IMR-90 (cell line): ENCODE data around the gene CKS1B. TPM values are rescaled to one million over a fixed set of nuclear protein-coding genes. Genes with fewer than 3 reads are reported as not detected.

Experiments used
- ATAC-seq: fragments of 200-7000 bp; cut with Tn5 transposase; 2 replicates; pipeline ENCODE4 v1.9.1; 2020; ENCODE audit warnings: low read depth, mild to moderate bottlenecking, moderate library complexity
- BruUV-seq: library from RNA; stranded (reverse); fragments of 400-500 nt; replicated peaks from 2 replicates; lab custom pipeline; 2021; lab: Mats Ljungman, UMichigan
- CTCF ChIA-PET: fragments of 300-600 bp; formaldehyde crosslinking; extraction: SDS; loops from one replicate; lab custom pipeline; 2021; ENCODE audit warnings: antibody characterized with exemption; lab: Yijun Ruan, JAX
- POLR2A ChIA-PET: fragments of 300-600 bp; sonication (Branson Sonifier 250); formaldehyde crosslinking; loops from one replicate; lab custom pipeline; 2022; ENCODE audit warnings: antibody characterized with exemption; ENCODE audit not compliant: unreplicated experiment; lab: Charles Lee
- DNase-seq: peaks from one replicate; pipeline ENCODE4 v3.0.0; 2013
- H2AFZ ChIP-seq: replicated peaks from 2 replicates; pipeline ENCODE3; 2013; ENCODE audit warnings: low read length, mild to moderate bottlenecking; ENCODE audit not compliant: poor library complexity
- H2AK5ac ChIP-seq: 2 replicates; pipeline ENCODE4 v1.6.1; 2013; ENCODE audit warnings: low read depth, low read length, inconsistent platforms
- H2AK9ac ChIP-seq: replicated peaks from 2 replicates; pipeline ENCODE3; 2013; ENCODE audit warnings: mild to moderate bottlenecking, low read depth, low read length, moderate library complexity; ENCODE audit not compliant: poor library complexity
- H2BK120ac ChIP-seq: 2 replicates; pipeline ENCODE4 v1.6.1; 2013; ENCODE audit warnings: low read depth, low read length, inconsistent platforms
- H2BK15ac ChIP-seq: 3 replicates; pipeline ENCODE4 v1.6.1; 2013; ENCODE audit warnings: low read depth, low read length, inconsistent platforms
- H2BK20ac ChIP-seq: 2 replicates; pipeline ENCODE4 v1.6.1; 2013; ENCODE audit warnings: low read depth, mild to moderate bottlenecking, inconsistent platforms, low read length, moderate library complexity
- H2BK5ac ChIP-seq: 2 replicates; pipeline ENCODE4 v1.6.1; 2013; ENCODE audit warnings: mild to moderate bottlenecking, low read depth, low read length, inconsistent platforms; ENCODE audit not compliant: poor library complexity, severe bottlenecking
- H3K14ac ChIP-seq: replicated peaks from 2 replicates; pipeline ENCODE4 v1.6.1; 2013; ENCODE audit warnings: low read depth, low read length, inconsistent platforms
- H3K18ac ChIP-seq: 2 replicates; pipeline ENCODE4 v1.6.1; 2013; ENCODE audit warnings: low read depth, low read length, control low read depth
- H3K23ac ChIP-seq: 2 replicates; pipeline ENCODE4 v1.6.1; 2013; ENCODE audit warnings: low read depth, low read length, inconsistent platforms
- H3K27ac ChIP-seq: 2 replicates; pipeline ENCODE4 v1.5.1; 2013; ENCODE audit warnings: mild to moderate bottlenecking, control low read depth, low read length; ENCODE audit not compliant: insufficient read depth
- H3K27me3 ChIP-seq: 2 replicates; pipeline ENCODE4 v1.6.1; 2013; ENCODE audit warnings: low read length; ENCODE audit not compliant: control insufficient read depth, insufficient read depth
- H3K36me3 ChIP-seq: 2 replicates; pipeline ENCODE4 v1.6.1; 2013; ENCODE audit warnings: low read length, mixed read lengths; ENCODE audit not compliant: control insufficient read depth, insufficient read depth
- H3K4ac ChIP-seq: 2 replicates; pipeline ENCODE4 v1.6.1; 2013; ENCODE audit warnings: low read depth, low read length, inconsistent platforms
- H3K4me1 ChIP-seq: 2 replicates; pipeline ENCODE4 v1.6.1; 2013; ENCODE audit warnings: low read length, mixed read lengths; ENCODE audit not compliant: control insufficient read depth, insufficient read depth
- H3K4me2 ChIP-seq: 2 replicates; pipeline ENCODE4 v1.6.1; 2013; ENCODE audit warnings: low read depth, mild to moderate bottlenecking, control low read depth, low read length, moderate library complexity
- H3K4me3 ChIP-seq: 2 replicates; pipeline ENCODE4 v1.5.1; 2013; ENCODE audit warnings: low read depth, mild to moderate bottlenecking, control low read depth, low read length, moderate library complexity; ENCODE audit not compliant: insufficient read depth
- H3K56ac ChIP-seq: 2 replicates; pipeline ENCODE4 v1.6.1; 2013; ENCODE audit warnings: low read length, inconsistent platforms; ENCODE audit not compliant: insufficient read depth; ENCODE audit errors: extremely low read depth
- H3K79me1 ChIP-seq, 2 experiments: 2 replicates each; pipeline ENCODE4 v1.6.1; 2013; ENCODE audit warnings: low read length in 2 of 2, inconsistent platforms in 1 of 2, low read depth in 1 of 2
- H3K9ac ChIP-seq: 2 replicates; pipeline ENCODE4 v1.6.1; 2013; ENCODE audit warnings: low read depth, low read length, control low read depth
- H3K9me1 ChIP-seq: 2 replicates; pipeline ENCODE4 v1.6.1; 2013; ENCODE audit warnings: low read length, inconsistent platforms; ENCODE audit not compliant: insufficient read depth
- H3K9me3 ChIP-seq: 2 replicates; pipeline ENCODE4 v1.6.1; 2013; ENCODE audit warnings: low read length; ENCODE audit not compliant: control insufficient read depth, insufficient read depth
- H4K20me1 ChIP-seq: 2 replicates; pipeline ENCODE4 v1.6.1; 2013; ENCODE audit warnings: low read length, inconsistent platforms; ENCODE audit not compliant: insufficient read depth
- H4K5ac ChIP-seq: 2 replicates; pipeline ENCODE4 v1.6.1; 2013; ENCODE audit warnings: mild to moderate bottlenecking, low read depth, low read length, control low read depth
- H4K8ac ChIP-seq, 2 experiments: 2 replicates each; pipeline ENCODE4 v1.6.1; 2013; ENCODE audit warnings: low read depth in 2 of 2, low read length in 2 of 2, control low read depth in 1 of 2, inconsistent platforms in 1 of 2
- H4K91ac ChIP-seq: 2 replicates; pipeline ENCODE4 v1.6.1; 2013; ENCODE audit warnings: low read depth, low read length, inconsistent platforms; ENCODE audit not compliant: insufficient read depth
- CEBPB ChIP-seq: IDR thresholded peaks from 2 replicates; pipeline ENCODE4 v1.6.1; 2012; ENCODE audit warnings: low read depth, low read length, improper control_type of control experiment
- FOS ChIP-seq: fragments of 150-350 bp; IDR thresholded peaks from 2 replicates; pipeline ENCODE4 v1.6.1; 2016; ENCODE audit warnings: low read depth, low read length
- MAZ ChIP-seq: IDR thresholded peaks from 2 replicates; pipeline ENCODE4 v1.6.1; 2012; ENCODE audit warnings: low read depth, mild to moderate bottlenecking, low read length, improper control_type of control experiment, moderate library complexity, borderline replicate concordance
- RAD21 ChIP-seq: IDR thresholded peaks from 2 replicates; pipeline ENCODE4 v1.6.1; 2012; ENCODE audit warnings: low read length, improper control_type of control experiment
- RCOR1 ChIP-seq: IDR thresholded peaks from 2 replicates; pipeline ENCODE4 v1.6.1; 2012; ENCODE audit warnings: mild to moderate bottlenecking, low read length, improper control_type of control experiment; ENCODE audit not compliant: insufficient replicate concordance
- SMC3 ChIP-seq: fragments of 150-350 bp; IDR thresholded peaks from 2 replicates; pipeline ENCODE4 v1.6.1; 2016; ENCODE audit warnings: low read depth, mild to moderate bottlenecking, antibody characterized with exemption, low read length, moderate library complexity
- WGBS, 2 experiments: methylation state at CpG; one replicate each; pipeline versions ENCODE4 v1.1.5 to v1.1.7; 2013; ENCODE audit warnings: missing lambda C conversion rate in 2 of 2; ENCODE audit not compliant: insufficient read length in 1 of 2; ENCODE audit errors: extremely low coverage in 2 of 2; 5-methylcytosine and 5-hydroxymethylcytosine counted together
- dilution Hi-C: fragments of 300-500 bp; cut with HindIII; formaldehyde crosslinking; loops from one replicate; pipeline ENCODE4 v1.14.3; 2018; ENCODE audit warnings: low sequenced_read_pairs; ENCODE audit not compliant: unreplicated experiment
- in situ Hi-C: fragments of 300-500 bp; cut with MboI; formaldehyde crosslinking; loops from 3 replicates; pipeline ENCODE4 v1.14.3; 2019; ENCODE audit warnings: low sequenced_read_pairs, inconsistent platforms, mixed read lengths
- intact Hi-C: fragments of 100-400 bp; cut with micrococcal nuclease; formaldehyde crosslinking; loops from 2 replicates; pipeline ENCODE4 v1.10.0; 2022
- polyA plus RNA-seq, 3 experiments: library from polyadenylated mRNA; depleted of rRNA; stranded (reverse); fragments of >200 nt; gene quantifications; 2 replicates each; pipeline ENCODE4 v1.2.3, GENCODE V29; 2012; ENCODE audit warnings: low replicate concordance in 1 of 3
- total RNA-seq: library from RNA; depleted of rRNA; stranded (reverse); fragments of >200 nt; gene quantifications from 2 replicates; pipeline ENCODE4 v1.2.3, GENCODE V29; 2012
- TF ChIP-seq, protein P1 (sequence below): fragments of 150-350 bp; IDR thresholded peaks from 2 replicates; pipeline ENCODE4 v1.6.1; 2017; ENCODE audit warnings: mild to moderate bottlenecking, antibody characterized with exemption, low read length, low read depth

The CKS1B gene
- total and polyA plus RNA-seq, 2 of the 4 experiments (the other 2 are of a cell fraction), result 140 to 195 TPM

DNA sequence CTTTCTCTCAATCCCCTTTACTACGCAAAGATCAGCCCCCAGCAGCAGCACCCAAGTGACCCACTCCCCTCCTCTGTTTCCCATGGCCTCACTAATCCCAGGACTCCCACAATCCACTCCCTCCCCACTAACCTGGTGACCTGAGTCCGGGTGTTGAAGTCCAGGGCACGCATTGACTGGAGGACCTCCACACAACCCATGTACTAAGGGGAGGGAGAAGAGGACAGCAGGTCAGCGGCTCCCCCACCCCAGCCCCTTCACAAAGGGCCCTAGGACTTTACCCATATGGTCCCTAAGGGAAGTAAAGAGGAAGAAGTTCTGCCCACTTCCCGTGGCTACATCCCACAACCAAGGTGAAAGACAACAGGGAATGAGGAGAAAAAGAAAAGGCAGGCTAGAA, 5.2 kb upstream of the CKS1B start:
- Histone ChIP-seq H3K18ac (peak overlapping the region; percentile 6; the same call in 1 of the 2 replicates), H3K27ac (peak overlapping the region; percentile 84), H3K9me1 (peaks cover 7% of the 10 kb centered on the region), H4K91ac (peak overlapping the region; percentile 66), H3K4ac (peak overlapping the region; percentile 92), H3K36me3 (peaks cover 39% of the 10 kb centered on the region), H3K4me1 (peaks cover 18% of the 10 kb centered on the region), H4K8ac (peak overlapping the region in 1 of 2 experiments; percentile 64; a peak in 1 of 4 replicates), H2AK5ac (peak overlapping the region; percentile 85), H2BK120ac (0 out of 2 replicates have a peak overlapping the region, but pooled peaks have one; percentile 21), H2AK9ac (peak overlapping the region; percentile 99), H3K14ac (peak overlapping the region; percentile 95), H4K20me1 (peaks cover 47% of the 10 kb centered on the region), H4K5ac (no peak overlapping the region), H2BK15ac (peak overlapping the region; percentile 25; the same call in 1 of the 3 replicates), H3K27me3 (no peaks in the 10 kb centered on the region), H3K56ac (peak overlapping the region; percentile 79), H2AFZ (peak overlapping the region; percentile 18), H3K9ac (peak overlapping the region; percentile 87), H3K4me3 (peak overlapping the region; percentile 65), H2BK5ac (peak overlapping the region; percentile 87), H2BK20ac (no peak overlapping the region), H3K79me1 (peaks cover 19 to 67% of the 10 kb centered on the region in 2 experiments), H3K23ac (peak overlapping the region; percentile 85), H3K4me2 (peak overlapping the region; percentile 97), H3K9me3 (no peaks in the 10 kb centered on the region)
- in situ Hi-C loops, result no loop called here
- TF ChIP-seq, protein P1, sequence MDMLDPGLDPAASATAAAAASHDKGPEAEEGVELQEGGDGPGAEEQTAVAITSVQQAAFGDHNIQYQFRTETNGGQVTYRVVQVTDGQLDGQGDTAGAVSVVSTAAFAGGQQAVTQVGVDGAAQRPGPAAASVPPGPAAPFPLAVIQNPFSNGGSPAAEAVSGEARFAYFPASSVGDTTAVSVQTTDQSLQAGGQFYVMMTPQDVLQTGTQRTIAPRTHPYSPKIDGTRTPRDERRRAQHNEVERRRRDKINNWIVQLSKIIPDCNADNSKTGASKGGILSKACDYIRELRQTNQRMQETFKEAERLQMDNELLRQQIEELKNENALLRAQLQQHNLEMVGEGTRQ, result no peak
- TF ChIP-seq RCOR1 (no peak), CEBPB (no peak), SMC3 (no peak), FOS (no peak), MAZ (no peak), RAD21 (no peak)
- ChIA-PET POLR2A (interaction anchor here (2.0 kb wide), 1 partner anchor 8 kb away, joined by 17 read pairs; the partner anchor contains the start of gene PYGO2), CTCF (interaction anchor here (1.2 to 2.2 kb wide), 2 partner anchors 30 to 48 kb away, joined by 3 to 9 read pairs; no protein-coding TSS in a partner anchor)
- intact Hi-C loops, result no loop called here
- ATAC-seq (no peak), DNase-seq (no peak)
- dilution Hi-C loops, result no loop called here
- no TSS peak for BruUV-seq
- WGBS, 2 experiments, result 17% methylated on average over 1 of the region's 5 CpGs; no CpG with 5 or more reads in 1 of the 2 experiments
